Glomerular visceral epithelial cell (primary cell): ENCODE data around the gene PRDX3.
A peak's percentile ranks its signal among the peaks of the same experiment; 100 is the strongest.

Experiments
- DNase-seq: peaks from one replicate; pipeline ENCODE4 v3.0.0-alpha.2; 2016; ENCODE audit errors: extremely low spot score

PRDX3 gene

GRCh38 chr10:119178372-119179119 is at the start of gene PRDX3:
Gene PRDX3 (minus strand): TSS chr10:119178812. CDS start chr10:119178790, 22 bp downstream.
- peak; percentile 94 for DNase-seq

GRCh38 chr10:119227825-119228224 is 49.2 kb upstream of the PRDX3 start:
- DNase-seq, result no peak

GRCh38 chr10:119225083-119225658 is 46.6 kb upstream of the PRDX3 start:
- DNase-seq, result no peak

- no peak for DNase-seq
These were observed 44.4 kb upstream of the PRDX3 start for GRCh38 chr10:119222966-119223386.

GRCh38 chr10:119222537-119222936 is 43.9 kb upstream of the PRDX3 start:
- DNase-seq, result no peak

GRCh38 chr10:119221666-119222065 is 43.1 kb upstream of the PRDX3 start:
- no peak for DNase-seq

GRCh38 chr10:119221201-119221600 is 42.6 kb upstream of the PRDX3 start:
- DNase-seq, result no peak

GRCh38 chr10:119219871-119220270 is 41.3 kb upstream of the PRDX3 start:
- DNase-seq, result no peak

- no peak for DNase-seq
These were observed 39.4 kb upstream of the PRDX3 start for GRCh38 chr10:119217991-119218490.

GRCh38 chr10:119217401-119217800 is 38.8 kb upstream of the PRDX3 start:
- no peak for DNase-seq

- no peak for DNase-seq
These were observed 37.5 kb upstream of the PRDX3 start for GRCh38 chr10:119216127-119216526.

- no peak for DNase-seq
These were observed 36.8 kb upstream of the PRDX3 start for GRCh38 chr10:119215371-119215770.

GRCh38 chr10:119211625-119212441 is 33.2 kb upstream of the PRDX3 start:
- no peak for DNase-seq

GRCh38 chr10:119211176-119211575 is 32.6 kb upstream of the PRDX3 start:
- DNase-seq, result no peak

- DNase-seq, result no peak
These were observed 32.0 kb upstream of the PRDX3 start for GRCh38 chr10:119210633-119211032.

- DNase-seq, result no peak
These were observed 31.2 kb upstream of the PRDX3 start for GRCh38 chr10:119209736-119210355.

GRCh38 chr10:119209035-119209735 is 30.6 kb upstream of the PRDX3 start:
- DNase-seq, result peak; percentile 47

GRCh38 chr10:119208553-119208940 is 29.9 kb upstream of the PRDX3 start:
- no peak for DNase-seq

GRCh38 chr10:119207713-119208552 is 29.3 kb upstream of the PRDX3 start:
- DNase-seq, result peak; percentile 49

GRCh38 chr10:119207366-119207666 is 28.7 kb upstream of the PRDX3 start, which contains the start of gene GRK5:
Gene GRK5 (plus strand): TSS chr10:119207571. CDS start chr10:119207918, 347 bp downstream.
- peak; percentile 96 for DNase-seq
